ENCODE results near the gene CCDC60. TPM values are rescaled to one million over a fixed set of nuclear protein-coding genes. Genes with fewer than 3 reads are reported as not detected.

CCDC60 gene
- total RNA-seq, 4 donors from 2014 or later: not detected

- Histone ChIP-seq H3K36me3 (no peaks in the 10 kb centered on the region), H3K9me3 (no peaks in the 10 kb centered on the region), H3K4me3 (no peak overlapping the region), H3K27me3 (no peaks in the 10 kb centered on the region), H3K4me1 (peaks cover 9 to 33% of the 10 kb centered on the region in 2 donors), H3K27ac (peak overlapping the region in 3 of 4 donors; percentile 35 to 47 (median 45))
- ATAC-seq (peak; percentile 23 to 65), DNase-seq (no peak)
- intact Hi-C loops (cut with DNase I; ENCODE audit: low total_unique reads) (no loop called here), in situ Hi-C loops (cut with MboI; ENCODE audit: low sequenced_read_pairs in 4 of 4) (no loop called here)
- TF ChIP-seq POLR2A (IDR thresholded peaks at IDR 0.05): no peak
- TF ChIP-seq, protein P1, sequence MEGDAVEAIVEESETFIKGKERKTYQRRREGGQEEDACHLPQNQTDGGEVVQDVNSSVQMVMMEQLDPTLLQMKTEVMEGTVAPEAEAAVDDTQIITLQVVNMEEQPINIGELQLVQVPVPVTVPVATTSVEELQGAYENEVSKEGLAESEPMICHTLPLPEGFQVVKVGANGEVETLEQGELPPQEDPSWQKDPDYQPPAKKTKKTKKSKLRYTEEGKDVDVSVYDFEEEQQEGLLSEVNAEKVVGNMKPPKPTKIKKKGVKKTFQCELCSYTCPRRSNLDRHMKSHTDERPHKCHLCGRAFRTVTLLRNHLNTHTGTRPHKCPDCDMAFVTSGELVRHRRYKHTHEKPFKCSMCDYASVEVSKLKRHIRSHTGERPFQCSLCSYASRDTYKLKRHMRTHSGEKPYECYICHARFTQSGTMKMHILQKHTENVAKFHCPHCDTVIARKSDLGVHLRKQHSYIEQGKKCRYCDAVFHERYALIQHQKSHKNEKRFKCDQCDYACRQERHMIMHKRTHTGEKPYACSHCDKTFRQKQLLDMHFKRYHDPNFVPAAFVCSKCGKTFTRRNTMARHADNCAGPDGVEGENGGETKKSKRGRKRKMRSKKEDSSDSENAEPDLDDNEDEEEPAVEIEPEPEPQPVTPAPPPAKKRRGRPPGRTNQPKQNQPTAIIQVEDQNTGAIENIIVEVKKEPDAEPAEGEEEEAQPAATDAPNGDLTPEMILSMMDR (IDR thresholded peaks at IDR 0.05 in 4 of 5, conservative IDR thresholded peaks at IDR 0.05 in 1 of 5): no peak
Measured at GRCh38 chr12:119589097-119589496, 254.6 kb downstream of the CCDC60 start.

- DNase-seq: no peak
- Histone ChIP-seq H3K36me3 (no peaks in the 10 kb centered on the region), H3K4me3 (no peak overlapping the region), H3K27me3 (no peaks in the 10 kb centered on the region), H3K4me1 (peaks cover 9 to 33% of the 10 kb centered on the region in 2 donors), H3K27ac (peak overlapping the region in 3 of 4 donors; percentile 35 to 47 (median 45)), H3K9me3 (no peaks in the 10 kb centered on the region)
- intact Hi-C loops (cut with DNase I; ENCODE audit: low total_unique reads) (loop anchor here (5.0 kb wide), 1 partner anchor 78 kb away; the partner anchor contains the start of gene PRKAB1), in situ Hi-C loops (cut with MboI; ENCODE audit: low sequenced_read_pairs in 4 of 4) (no loop called here)
- peak in 1 of 2 donors; percentile 24 for ATAC-seq
- no peak for TF ChIP-seq POLR2A (IDR thresholded peaks at IDR 0.05)
- TF ChIP-seq, protein P1 (IDR thresholded peaks at IDR 0.05 in 4 of 5, conservative IDR thresholded peaks at IDR 0.05 in 1 of 5): no peak
Measured at GRCh38 chr12:119589634-119590033, 255.1 kb downstream of the CCDC60 start.

Other genes with a start within 250 kb of the CCDC60 start
- gene HSPB8, start 155.8 kb upstream of the CCDC60 start, total RNA-seq: 100 to 1,000 TPM; 552 to 742 (median 604) TPM

Measured in gastrocnemius medialis (tissue), 4 donors.